Kidney (tissue), 14 donors: ENCODE data around the gene GRB10. TPM values are rescaled to one million over a fixed set of nuclear protein-coding genes. Genes with fewer than 3 reads are reported as not detected.
A peak's percentile ranks its signal among the peaks of the same experiment; 100 is the strongest.

Experiments
- DNase-seq, 5 donors: peaks; one replicate each; pipeline ENCODE4 v3.0.0-alpha.2; 2013 to 2020
- FAIRE-seq: peaks from 2 replicates; lab custom pipeline; 2012; peaks lifted over from hg19 to GRCh38; lab: Jason Lieb, UNC
- H3K27ac ChIP-seq, 2 donors: one replicate each; pipeline ENCODE4 v1.7.0; 2013; ENCODE audit warnings: low read depth in 2 of 2, low read length in 2 of 2, inconsistent platforms in 1 of 2
- H3K27me3 ChIP-seq: one replicate; pipeline ENCODE4 v1.7.1; 2013; ENCODE audit warnings: low read length, inconsistent platforms; ENCODE audit not compliant: control insufficient read depth, insufficient read depth
- H3K36me3 ChIP-seq, 3 donors: one replicate each; pipeline versions ENCODE4 v1.7.0 to v1.7.1; 2013; ENCODE audit warnings: low read length in 3 of 3, control low read depth in 1 of 3, inconsistent platforms in 1 of 3; ENCODE audit not compliant: insufficient read depth in 3 of 3, control insufficient read depth in 2 of 3
- H3K4me1 ChIP-seq, 3 donors: one replicate each; pipeline versions ENCODE4 v1.7.0 to v1.7.1; 2013; ENCODE audit warnings: low read length in 3 of 3, inconsistent platforms in 1 of 3, low read depth in 1 of 3; ENCODE audit not compliant: control insufficient read depth in 2 of 3, insufficient read depth in 2 of 3
- H3K4me3 ChIP-seq, 3 donors: one replicate each; pipeline versions ENCODE4 v1.7.0 to v1.8.1; 2013; ENCODE audit warnings: low read length in 3 of 3, control low read depth in 1 of 3, inconsistent platforms in 1 of 3
- H3K9ac ChIP-seq, 3 donors: one replicate each; pipeline versions ENCODE4 v1.7.0 to v1.7.1; 2013; ENCODE audit warnings: low read length in 3 of 3, control low read depth in 1 of 3, inconsistent platforms in 1 of 3
- H3K9me3 ChIP-seq, 3 donors: one replicate each; pipeline versions ENCODE4 v1.7.0 to v1.7.1; 2013; ENCODE audit warnings: low read length in 3 of 3, control low read depth in 1 of 3, inconsistent platforms in 1 of 3; ENCODE audit not compliant: control insufficient read depth in 2 of 3, insufficient read depth in 1 of 3
- intact Hi-C: fragments of 100-400 bp; cut with DNase I; formaldehyde crosslinking; loops from one replicate; pipeline ENCODE4 v1.11.1; 2022
- polyA plus RNA-seq: library from polyadenylated mRNA; stranded (reverse); fragments of 350-450 nt; fragmentation: Illumina TruSeq; extraction: RNeasy Lipid Tissue Mini Kit (QIAGEN cat#74804); gene quantifications from one replicate; pipeline ENCODE4 v1.2.3, GENCODE V29; 2014; ENCODE audit warnings: low read depth, low replicate concordance; ENCODE audit not compliant: insufficient read depth
- total RNA-seq: library from RNA; stranded (reverse); fragmentation: NEBNext Ultra II Directional; extraction: Animal tissue kit (Norgen Biotek cat#: 25700); gene quantifications from one replicate; pipeline ENCODE4 v1.2.1, GENCODE V29; 2021
- TF ChIP-seq, protein P1 (sequence below): IDR thresholded peaks from 3 replicates; pipeline ENCODE4 v1.5.1; 2012; ENCODE audit warnings: mild to moderate bottlenecking, moderate library complexity, borderline replicate concordance; ENCODE audit not compliant: insufficient read depth; ENCODE audit errors: extremely low read depth
- donor health status: control.
- donor health status: control.
- donor health status: control.
- donor health status: control.
- donor health status: control.
- donor health status: DM: yes; HTN: yes; CAD: no.
- donor health status: Normal renal cell carcinoma (clear cell type).

GRB10 gene
- total and polyA plus RNA-seq, 2 donors from 2014 or later, result 32.3 to 57.8 TPM

DNA sequence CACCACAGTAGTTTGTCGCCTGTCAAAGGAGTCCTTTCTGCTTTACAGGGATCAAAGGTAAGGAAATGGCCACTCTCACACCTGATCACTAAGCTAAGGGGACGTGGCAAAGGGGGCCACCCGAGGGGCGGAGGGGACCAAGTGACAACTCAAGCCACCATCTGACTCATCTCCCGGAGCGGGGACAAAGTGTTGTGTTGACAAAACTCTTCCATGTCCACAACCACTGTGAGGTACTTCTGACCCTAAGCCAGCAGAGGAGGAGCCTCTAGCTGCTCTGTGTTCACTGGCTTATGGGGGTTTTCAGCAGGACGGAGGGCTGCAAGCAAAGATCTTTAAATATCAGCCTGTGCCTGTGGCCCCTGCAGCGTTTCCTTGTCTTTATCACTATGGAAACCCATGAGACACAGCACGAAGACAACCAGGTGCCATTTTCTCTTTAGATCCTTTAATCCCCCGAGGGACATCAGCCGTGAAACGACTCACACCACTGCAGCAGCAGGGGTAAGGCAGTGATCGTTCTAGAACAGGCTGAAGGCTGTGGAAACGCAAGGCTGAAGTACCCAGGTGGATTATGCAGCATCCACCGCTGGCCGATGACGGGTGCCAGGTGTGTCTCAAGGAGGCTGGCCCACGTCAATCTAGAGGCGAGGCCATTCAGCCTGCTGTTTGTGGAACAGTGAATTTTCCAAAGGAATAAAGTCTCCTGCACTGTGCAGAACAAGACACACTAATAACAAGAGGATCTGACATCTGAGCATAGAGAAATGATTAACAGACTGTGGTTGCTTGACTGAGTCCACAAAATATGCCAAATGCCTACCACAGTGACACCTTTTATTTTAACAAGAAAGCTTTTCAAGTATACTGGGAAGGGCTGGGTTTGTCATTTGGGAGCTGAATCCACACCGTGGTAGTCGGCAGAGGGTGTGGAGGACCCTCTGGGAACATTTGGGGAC lies 190.9 kb downstream of the GRB10 start:
- no peak overlapping the region for H3K27ac ChIP-seq
- H3K9me3 ChIP-seq, result no peaks in the 10 kb centered on the region
- H3K4me1 ChIP-seq, result no peaks in the 10 kb centered on the region
- intact Hi-C loops, result no loop called here
- DNase-seq (peak in 3 of 5 donors; percentile 26 to 36 (median 33)), FAIRE-seq (no peak)
- no peak overlapping the region for H3K9ac ChIP-seq
- no peaks in the 10 kb centered on the region for H3K27me3 ChIP-seq
- TF ChIP-seq, protein P1, sequence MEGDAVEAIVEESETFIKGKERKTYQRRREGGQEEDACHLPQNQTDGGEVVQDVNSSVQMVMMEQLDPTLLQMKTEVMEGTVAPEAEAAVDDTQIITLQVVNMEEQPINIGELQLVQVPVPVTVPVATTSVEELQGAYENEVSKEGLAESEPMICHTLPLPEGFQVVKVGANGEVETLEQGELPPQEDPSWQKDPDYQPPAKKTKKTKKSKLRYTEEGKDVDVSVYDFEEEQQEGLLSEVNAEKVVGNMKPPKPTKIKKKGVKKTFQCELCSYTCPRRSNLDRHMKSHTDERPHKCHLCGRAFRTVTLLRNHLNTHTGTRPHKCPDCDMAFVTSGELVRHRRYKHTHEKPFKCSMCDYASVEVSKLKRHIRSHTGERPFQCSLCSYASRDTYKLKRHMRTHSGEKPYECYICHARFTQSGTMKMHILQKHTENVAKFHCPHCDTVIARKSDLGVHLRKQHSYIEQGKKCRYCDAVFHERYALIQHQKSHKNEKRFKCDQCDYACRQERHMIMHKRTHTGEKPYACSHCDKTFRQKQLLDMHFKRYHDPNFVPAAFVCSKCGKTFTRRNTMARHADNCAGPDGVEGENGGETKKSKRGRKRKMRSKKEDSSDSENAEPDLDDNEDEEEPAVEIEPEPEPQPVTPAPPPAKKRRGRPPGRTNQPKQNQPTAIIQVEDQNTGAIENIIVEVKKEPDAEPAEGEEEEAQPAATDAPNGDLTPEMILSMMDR, result no peak
- peaks cover 0 to 5% (median 0%) of the 10 kb centered on the region in 3 donors for H3K36me3 ChIP-seq
- H3K4me3 ChIP-seq, result no peak overlapping the region

DNA sequence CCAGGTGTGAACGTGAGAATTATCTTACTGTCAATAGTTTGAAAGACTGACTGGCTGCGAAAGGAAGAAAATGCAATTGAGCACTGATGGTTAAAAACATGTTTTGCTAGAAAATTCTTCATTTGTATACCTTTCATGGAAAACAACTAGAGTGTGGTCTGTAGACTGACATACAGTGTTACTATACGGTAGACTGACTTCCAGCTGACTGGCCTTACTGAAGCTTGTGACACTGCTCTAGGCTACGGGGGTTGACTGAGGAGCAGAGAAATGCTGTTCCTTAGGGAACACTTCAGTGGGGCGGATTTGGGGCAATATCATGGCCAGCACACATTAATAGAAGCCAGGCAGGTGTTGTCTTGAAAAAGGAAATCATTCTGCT lies 191.6 kb downstream of the GRB10 start:
- intact Hi-C loops, result no loop called here
- H3K9me3 ChIP-seq, result no peaks in the 10 kb centered on the region

DNA sequence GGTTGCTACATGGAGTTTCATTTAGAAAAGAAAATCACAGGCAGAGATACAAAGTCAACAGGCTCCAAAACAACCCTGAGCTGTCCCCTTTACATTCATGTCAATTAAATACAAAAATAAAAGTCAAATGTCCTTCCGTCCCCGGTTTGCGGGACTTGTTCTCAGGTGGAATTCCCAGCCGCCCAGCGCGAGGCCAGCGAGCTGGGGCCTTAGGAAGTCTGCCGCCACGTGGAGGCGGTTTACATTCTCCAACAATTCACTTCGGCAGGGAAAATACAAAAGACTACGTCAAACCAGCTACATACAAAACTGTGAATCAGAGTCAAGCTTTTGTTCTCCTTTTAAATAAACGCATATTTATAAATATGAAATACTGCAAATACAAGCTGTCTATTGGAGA lies 192.2 kb downstream of the GRB10 start:
- Histone ChIP-seq H3K27ac (no peak overlapping the region), H3K9ac (no peak overlapping the region), H3K9me3 (no peaks in the 10 kb centered on the region), H3K4me3 (no peak overlapping the region), H3K4me1 (no peaks in the 10 kb centered on the region), H3K36me3 (peaks cover 0 to 2% (median 0%) of the 10 kb centered on the region in 3 donors), H3K27me3 (no peaks in the 10 kb centered on the region)
- no peak for FAIRE-seq
- TF ChIP-seq, protein P1, result no peak
- no peak for DNase-seq
- intact Hi-C loops, result no loop called here

More for the DNA sequence above, 191.6 kb downstream of the GRB10 start:
- H3K27me3 ChIP-seq, result no peaks in the 10 kb centered on the region
- no peak overlapping the region for H3K4me3 ChIP-seq
- no peak overlapping the region for H3K9ac ChIP-seq
- peaks cover 0 to 2% (median 0%) of the 10 kb centered on the region in 3 donors for H3K36me3 ChIP-seq
- TF ChIP-seq, protein P1, result no peak
- no peak overlapping the region for H3K27ac ChIP-seq
- FAIRE-seq (no peak), DNase-seq (no peak)
- H3K4me1 ChIP-seq, result no peaks in the 10 kb centered on the region
